Fibroblast of gingiva (primary cell): ENCODE data around the gene AMER3.
"Not testable (repeated sequence)": the region's sequence is repeated elsewhere in the genome, so short reads cannot be mapped to it uniquely, and the experiment has no call there.

Experiments used
- DNase-seq: peaks from one replicate; pipeline ENCODE4 v3.0.0-alpha.2; 2011; ENCODE audit warnings: low read depth

The AMER3 gene, protein sequence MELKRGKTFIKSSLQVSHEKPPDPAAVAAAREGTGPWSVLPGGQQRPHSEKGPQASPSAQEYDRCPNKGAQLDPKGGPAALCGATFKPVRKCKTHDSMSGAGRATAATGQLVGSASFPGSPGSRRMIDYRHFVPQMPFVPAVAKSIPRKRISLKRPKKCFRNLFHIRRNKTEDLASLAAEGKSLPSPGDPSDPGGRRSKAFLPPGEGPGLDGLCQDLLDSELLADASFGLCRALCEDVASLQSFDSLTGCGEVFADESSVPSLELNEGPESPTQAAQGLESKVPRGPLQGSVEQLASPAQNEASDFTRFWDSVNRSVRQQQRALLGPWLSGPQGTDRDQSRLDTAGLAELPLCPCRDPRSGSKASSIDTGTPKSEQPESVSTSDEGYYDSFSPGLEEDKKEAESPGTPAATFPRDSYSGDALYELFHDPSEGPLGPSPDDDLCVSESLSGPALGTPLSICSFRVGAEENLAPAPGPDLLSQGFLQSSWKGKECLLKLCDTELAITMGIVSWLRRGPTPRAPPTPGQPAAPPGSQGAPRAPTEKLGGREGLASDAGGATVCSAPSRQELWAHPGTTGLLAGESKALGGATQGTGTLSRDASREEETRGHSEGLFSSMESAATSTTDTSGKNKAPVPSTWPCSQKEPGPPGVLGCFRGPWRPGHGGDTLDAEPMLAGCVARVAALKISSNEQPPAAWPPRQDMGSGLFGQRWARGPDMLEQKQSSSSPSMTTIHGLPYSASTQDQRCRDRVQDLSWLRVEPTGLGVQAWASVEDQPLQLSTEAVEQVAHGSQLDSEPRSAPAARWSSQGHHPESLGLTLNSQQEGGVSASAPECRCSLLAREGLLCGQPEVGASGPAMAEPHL

DNA sequence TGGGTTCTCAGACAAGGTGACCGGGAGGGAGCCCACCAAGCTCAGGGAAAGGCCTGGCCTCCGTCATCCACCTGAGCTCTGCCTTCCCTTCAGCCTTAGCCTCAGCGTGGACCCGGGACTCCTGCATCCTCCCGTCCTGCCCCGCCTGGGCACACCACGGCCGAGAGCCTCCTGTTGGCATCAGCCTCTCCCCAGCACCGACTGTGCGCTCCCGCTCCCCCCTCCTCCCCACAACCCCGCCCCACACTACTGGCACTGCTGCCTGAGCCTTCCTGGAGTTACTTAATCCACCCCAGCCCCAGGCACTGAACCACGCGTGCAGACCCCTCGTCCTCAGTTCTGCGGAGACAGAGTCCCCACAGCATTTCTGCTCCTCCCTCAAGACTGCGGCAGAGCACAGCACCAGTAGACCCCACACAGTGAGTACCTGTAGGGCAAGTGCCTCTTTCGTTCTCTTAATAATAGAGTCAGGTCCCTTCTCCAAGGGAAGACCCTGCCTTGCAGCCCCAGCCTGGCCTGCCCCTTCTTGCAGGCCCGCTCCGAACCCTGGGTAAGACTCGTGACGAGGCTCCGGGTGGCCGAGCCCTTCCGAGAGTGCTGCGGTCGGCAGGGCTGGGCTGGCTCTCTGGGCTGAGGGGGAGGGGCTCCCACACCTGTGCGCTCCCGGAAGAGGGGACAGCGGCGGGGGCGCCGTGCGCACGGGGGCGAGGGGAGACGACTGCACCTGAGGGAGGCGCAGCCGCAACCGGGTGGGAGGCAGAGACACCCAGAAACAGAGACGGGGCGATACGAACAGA is at the start of gene AMER3:
Gene AMER3, plus strand, starts transcription at position 285 of the 797 bp plus-strand sequence. CDS start 6,533 bp downstream, outside the sequence.
- DNase-seq = no peak

DNA sequence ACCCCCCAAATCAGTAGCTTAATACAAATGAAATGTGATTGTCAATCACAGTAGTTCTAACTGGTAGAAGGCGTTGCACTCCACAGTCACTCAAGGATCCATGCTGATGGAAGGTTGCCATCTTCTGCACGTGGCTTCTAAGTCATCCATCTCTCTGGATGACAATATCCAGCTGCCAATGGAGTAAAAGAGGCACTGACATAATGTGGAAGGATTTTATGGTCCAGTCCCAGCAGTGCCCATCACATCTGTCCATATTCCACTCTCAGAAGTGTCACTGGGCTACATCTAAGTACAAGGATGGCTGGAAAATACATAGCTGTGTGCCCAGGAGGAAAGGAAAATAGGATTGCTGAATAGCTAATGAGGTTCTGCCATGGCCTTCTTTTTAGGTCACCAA is 40.5 kb upstream of the AMER3 start:
- DNase-seq = not testable (repeated sequence)

DNA sequence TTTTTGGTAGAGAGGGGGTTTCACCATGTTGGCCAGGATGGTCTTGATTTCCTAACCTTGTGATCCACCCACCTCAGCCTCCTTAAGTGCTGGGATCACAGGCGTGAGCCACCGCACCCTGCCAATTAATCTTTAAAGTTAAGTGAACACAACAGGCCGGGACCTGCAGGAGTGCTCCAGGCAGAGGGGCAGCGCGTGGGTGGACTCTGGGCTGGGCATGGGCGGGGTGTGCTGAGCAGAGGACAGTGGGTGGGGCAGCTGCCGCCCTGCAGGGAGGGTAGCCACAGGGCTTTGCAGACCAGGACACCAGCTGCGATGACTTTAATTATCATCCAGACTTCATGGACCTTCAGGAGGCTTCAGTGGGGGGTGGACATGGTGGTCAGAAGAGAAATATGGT is 35.3 kb upstream of the AMER3 start:
- no peak for DNase-seq

DNA sequence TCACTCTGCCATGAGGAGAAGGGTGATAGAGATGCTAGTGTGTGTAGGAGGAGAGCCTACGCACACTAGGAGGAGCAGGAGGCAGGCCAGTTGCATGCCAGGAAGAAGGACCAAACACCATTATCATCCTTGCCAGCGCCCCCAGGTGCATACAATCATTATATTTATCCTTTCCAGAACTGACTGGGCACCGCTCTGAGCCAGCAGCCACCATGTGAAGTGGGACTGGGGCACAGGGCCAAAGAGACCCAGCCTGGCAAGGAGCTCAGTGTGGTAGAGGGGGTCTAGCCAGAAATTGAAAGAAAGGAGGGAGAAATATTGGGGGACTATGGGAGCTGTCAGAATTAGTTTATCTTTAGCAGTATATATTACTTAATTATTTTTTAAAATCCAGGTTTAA is 34.8 kb upstream of the AMER3 start:
- DNase-seq = no peak

DNA sequence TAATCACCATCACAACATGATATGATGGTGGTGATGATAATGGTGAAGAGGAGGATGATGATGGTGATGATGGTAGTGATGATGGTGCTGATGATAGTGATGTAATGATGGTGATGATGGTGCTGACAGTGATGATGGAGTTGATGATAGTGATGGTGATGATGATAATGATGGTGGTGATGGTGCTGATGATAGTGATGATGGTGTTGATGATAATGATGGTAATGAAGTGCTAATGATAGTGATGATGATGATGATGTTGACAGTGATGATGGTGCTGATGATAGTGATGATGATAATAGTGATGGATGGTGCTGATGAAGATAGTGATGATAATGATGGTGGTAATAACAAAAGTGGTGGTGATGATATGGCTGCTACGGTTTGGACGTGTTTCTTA is 30.9 kb upstream of the AMER3 start:
- no peak for DNase-seq

DNA sequence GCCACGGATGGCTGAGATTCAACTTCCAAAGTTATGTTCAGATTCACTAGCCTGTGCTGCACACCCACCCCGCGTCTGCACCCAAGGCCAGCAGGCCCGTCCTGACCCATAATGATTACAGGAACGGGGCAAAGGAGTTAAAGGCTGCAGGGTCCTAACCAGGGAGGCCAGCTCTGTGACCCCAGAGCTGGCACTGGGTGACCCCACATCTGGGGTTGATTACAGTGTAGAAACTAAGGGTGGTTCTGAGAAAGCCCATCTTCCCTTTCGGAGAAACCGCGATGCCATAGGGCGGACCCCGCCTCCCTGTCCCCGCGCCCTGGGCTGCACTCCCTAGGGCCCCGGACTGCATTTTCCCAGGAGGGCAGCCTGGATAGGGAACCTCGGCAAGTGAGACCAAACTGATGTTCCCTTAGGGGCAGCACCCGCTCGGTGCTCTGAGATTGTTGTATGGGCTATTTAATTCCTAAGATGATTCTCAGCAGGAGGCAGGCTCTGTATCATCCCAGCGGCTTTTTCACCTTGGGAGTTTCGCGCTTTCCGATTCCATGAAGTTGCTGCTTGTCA is 28.6 kb upstream of the AMER3 start:
- no peak for DNase-seq

DNA sequence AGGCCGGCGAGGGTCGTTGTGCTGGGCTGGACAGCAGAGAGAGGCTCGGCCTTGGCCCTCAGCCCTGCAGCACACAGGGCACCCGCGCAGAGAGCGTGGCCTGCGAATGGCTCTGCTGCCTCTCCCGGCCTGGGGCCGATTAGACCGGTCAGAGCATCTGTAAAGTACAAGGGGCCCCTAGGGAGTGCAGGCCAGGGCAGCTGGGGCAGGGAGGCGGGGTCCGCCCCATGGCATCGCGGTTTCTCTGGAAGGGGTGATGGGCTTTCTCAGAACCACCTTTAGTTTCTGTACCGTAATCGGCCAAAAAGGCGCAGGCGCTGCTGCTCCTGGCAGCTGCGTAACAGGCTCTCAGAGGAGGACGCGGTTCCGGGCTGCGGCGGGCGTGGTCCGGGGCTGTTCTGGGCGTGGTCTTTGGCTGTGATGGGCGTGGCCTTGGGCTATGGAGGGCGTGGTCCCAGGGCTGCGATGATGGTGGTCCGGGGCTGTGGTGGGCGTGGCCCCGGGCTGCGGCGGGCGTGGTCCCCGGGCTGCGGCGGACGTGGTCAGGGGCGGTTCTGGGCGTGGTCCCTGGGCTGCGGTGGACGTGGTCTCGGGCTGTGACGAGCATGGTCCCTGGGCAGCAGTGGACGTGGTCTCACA is 27.9 kb upstream of the AMER3 start:
- peak; percentile 21 for DNase-seq

DNA sequence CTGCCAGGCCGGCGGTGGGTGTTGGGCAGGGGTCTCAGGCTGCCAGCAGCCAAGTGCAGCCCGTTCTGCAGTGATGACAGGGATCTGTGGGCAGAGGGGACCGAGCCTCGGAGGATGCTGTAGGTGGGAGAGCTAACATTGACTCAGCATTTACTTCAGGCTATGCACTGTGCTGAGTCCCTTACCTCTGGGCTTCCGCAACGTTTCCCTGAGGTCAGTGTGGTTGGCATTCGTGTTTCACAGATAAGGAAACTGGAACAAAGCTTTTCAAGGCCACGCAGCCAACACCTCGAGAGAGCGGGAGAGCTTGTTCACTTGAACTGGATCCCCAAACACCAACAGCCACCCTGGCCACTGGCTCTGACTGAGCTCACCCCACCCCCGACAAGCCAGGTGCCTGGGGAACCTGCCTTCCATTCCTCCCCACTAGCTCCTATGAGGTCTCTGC is 27.3 kb upstream of the AMER3 start:
- DNase-seq = no peak

DNA sequence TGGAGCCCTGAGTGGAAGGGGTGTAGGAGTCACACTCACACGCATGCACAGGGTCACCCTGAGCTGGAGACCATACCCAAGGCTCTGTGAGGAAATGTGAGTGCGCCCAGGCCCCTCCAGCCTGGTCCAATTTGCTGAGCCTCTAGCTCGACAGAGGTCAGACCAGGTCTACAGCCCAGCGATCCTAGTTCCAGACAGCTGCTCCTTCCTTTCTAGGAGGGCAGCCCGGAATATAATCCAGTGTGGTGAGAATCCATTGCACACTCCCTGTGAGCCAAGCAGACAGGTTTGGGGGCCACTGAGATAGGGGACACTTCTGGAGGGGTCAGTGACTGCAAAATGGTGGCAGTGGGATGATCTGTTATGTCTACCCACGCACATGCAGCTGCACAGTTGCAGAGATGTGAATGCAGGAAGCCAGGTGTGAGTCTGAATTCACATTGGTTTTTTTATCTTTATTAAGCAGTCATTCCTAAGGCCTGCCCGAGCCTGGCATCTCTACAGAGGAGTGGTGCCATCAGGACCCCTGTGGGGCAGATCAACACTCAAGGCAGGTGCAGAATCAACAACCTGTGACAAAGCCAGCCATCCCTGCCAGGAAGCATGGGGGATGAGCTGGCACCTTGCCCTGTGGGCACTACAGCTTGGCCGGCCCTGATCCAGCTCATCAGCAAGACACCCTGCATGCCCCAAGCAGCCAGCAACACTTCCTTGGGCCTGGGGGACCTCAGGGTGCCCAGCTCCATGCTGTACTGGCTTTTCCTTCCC is 26.6 kb upstream of the AMER3 start, which contains the start of gene GPR148:
Gene GPR148, plus strand, starts transcription at position 522 of the 768 bp plus-strand sequence. Its CDS starts 82 bp downstream, at position 604.
- DNase-seq = no peak

DNA sequence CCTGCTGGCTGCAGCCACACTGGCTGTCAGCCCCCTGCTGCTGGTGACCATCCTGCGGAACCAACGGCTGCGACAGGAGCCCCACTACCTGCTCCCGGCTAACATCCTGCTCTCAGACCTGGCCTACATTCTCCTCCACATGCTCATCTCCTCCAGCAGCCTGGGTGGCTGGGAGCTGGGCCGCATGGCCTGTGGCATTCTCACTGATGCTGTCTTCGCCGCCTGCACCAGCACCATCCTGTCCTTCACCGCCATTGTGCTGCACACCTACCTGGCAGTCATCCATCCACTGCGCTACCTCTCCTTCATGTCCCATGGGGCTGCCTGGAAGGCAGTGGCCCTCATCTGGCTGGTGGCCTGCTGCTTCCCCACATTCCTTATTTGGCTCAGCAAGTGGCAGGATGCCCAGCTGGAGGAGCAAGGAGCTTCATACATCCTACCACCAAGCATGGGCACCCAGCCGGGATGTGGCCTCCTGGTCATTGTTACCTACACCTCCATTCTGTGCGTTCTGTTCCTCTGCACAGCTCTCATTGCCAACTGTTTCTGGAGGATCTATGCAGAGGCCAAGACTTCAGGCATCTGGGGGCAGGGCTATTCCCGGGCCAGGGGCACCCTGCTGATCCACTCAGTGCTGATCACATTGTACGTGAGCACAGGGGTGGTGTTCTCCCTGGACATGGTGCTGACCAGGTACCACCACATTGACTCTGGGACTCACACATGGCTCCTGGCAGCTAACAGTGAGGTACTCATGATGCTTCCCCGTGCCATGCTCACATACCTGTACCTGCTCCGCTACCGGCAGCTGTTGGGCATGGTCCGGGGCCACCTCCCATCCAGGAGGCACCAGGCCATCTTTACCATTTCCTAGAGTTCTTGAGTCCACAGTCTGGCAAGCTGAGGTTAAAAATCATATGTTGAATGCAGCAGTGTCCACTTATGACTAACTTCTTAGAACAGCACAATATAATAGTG is 25.7 kb upstream of the AMER3 start:
- no peak for DNase-seq

DNA sequence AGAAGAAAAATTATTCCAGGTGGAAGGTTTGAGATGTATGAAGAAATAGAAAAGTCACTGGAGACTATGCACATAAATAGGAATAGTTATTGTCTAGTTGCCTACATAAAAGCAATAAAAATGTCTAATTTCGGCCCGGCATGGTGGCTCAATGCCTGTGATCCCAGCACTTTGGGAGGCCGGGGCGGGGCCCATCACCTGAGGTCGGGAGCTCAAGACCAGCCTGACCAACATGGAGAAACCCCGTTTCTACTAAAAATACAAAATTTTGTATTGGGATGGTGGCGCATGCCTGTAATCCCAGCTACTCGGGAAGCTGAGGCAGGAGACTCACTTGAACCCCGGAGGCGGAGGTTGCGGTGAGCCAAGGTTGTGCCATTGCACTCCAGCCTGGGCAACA is 23.1 kb upstream of the AMER3 start:
- not testable (repeated sequence) for DNase-seq

DNA sequence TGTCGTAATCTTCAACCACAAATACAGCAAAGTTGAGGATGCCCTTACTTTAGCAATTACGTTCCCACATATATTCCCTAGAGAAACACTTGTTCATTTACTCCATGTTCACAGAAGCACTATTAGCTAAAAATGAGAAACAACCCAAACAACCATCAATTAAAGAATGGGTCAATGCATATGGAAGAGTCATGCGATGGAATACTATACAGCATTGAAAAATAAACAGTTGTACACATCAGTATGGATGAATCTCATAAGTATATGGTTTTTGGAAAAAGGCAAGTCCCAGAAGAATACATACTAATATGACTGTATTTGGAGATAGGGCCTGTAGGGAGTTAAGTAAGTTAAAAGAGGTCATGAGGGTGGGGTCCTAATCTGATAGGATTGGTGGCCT is 20.1 kb upstream of the AMER3 start:
- DNase-seq = no peak

DNA sequence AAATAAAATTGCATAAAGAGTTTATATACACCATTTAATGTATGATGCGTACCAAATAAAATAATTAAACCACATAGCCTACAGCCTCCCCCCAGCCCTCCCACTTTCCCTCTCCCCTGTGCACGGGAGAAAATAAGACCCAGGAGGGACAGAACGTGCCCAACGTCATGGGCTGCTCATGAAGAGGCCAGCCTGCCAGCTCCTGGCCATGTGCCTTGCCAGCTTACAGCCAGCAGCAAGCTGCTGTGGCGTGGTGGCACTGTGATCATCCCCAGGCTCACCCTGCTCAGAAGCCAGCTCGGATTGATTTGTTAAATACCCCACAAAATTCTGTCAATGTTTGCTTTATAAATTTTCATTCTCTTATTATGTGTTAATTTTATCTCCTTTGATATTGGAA is 18.9 kb upstream of the AMER3 start:
- DNase-seq = no peak

DNA sequence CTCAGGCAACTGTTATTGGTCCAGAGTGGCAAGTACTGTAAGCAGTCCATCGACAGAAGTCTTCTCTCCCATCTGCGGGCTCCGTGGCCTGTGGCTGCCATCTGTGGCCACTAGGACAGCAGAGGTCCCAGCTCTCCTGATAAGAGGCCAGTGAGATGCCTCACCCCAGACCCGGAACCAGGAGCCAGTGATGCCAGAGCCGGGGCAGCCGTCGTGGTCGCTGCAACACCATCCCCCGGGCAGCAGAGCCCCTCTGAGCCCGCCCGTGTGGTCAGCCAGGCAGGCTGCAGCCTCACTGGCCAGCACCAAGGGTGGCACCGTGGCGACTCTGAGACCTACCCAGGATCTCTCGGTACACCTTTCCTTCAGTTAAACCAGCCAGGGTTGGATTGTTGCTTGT is 17.7 kb upstream of the AMER3 start:
- no peak for DNase-seq

DNA sequence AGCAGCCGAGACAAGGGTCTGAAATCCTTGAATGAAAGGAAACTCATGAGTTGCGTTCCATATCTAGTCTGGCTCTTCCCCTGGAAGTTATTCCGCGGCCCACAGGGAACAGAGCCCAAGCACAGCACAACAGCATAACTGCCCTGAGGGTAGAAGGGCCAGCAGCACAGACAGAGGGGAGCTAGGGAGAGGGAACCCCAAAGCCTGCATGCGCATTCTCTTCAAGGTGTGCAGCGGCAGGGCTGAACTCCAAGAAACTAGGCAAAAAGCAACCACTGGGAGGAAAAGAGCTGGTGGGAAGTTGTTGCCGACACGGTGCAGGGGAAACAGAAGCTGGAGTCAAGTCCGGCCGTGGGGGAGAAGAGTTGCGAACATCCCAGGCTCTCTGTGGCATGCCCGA is 14.7 kb upstream of the AMER3 start:
- no peak for DNase-seq

DNA sequence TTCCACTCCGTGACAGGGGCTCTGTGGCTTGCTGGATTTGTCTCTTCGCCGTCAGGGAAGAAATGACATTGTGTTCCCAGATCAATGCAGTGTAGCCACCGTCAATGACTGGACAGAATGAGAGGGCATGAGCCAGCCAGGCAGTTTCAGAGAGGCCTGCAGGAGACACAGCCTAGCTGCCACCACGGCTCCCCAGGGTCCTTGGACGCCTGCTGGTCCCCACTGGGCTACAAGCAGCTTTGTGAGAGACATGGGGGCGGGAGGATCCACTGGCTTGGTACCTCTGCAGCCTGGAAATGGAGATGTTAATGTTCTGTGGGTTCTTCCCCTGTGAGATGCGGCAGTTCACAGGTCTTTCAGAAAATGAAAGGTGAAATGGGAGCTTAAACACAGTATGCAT is 12.1 kb upstream of the AMER3 start:
- DNase-seq = no peak

DNA sequence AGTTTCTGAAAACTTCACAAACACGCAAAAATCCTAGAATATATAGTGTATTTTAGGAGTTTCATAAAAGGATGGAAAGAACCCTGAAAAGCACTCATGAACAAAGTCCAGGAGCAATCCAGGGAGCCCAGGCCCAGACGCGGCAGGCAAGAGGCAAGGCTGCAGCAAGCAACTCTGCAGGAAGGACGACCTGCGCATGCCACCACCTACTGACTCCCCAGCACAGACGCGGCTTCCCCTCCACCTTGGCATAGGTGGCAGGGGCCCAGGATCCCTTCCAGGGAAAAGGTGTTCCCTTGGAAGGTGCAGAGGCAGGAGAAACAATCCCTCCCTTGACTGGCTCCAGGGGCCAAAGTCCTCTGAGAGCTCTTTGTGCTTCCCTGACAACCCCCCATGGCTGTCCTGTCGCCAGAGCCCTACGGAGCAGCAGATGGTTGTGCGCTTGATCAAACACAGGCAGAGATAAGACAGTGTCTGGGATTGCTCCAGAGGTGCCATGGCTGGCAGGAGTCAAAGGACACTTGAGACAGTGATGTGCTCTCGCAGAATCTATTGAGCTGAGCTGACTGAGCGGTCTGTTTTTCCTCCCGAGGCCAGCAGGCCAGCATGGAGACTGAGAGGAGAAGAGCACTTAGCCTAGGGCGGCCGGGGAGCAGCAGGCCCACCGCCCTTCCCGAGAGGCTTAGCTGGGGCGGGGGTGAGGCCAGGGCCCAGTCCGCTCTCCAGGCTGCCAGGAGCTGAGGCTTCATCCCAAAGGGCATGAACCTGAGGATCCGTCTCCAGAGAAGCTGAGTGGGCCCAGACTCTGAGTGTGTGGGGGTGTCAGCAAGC is 10.8 kb upstream of the AMER3 start:
- no peak for DNase-seq

DNA sequence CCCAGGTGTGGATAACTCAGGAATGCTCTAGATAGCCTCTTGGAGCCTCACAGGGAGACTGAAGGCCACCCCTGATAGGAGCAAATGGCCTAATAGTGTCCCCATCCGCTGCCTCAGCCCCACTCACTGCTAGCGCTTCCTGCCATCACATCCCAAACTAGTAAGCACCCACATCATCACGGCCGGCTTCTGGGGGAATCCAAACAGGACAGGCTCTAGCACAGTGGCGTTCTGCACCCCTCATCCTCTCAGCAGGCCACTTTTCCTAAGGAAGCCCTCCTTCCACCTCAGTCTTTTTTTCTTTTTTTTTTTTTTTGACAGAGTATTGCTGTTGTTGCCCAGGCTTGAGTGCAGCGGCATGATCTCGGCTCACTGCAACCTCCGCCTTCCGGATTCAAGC is 6.3 kb upstream of the AMER3 start:
- DNase-seq = no peak
